HG03280 (cell line): ENCODE results near the gene ARHGEF2.

ENCODE experiments used
- ATAC-seq: cut with Tn5 transposase; IDR thresholded peaks from one replicate; pipeline ENCODE4 v1.9.1; 2021; ENCODE audit warnings: mild to moderate bottlenecking, moderate library complexity; ENCODE audit not compliant: unreplicated experiment

ARHGEF2 gene

GRCh38 chr1:155978325-155978972 lies at the start of gene ARHGEF2:
Gene ARHGEF2 (minus strand): TSS chr1:155978547. CDS start chr1:155978427, 120 bp downstream.
- ATAC-seq = peak; percentile 53

- ATAC-seq = no peak
Observed at GRCh38 chr1:156026588-156026987, 48.2 kb upstream of the ARHGEF2 start.

DNA sequence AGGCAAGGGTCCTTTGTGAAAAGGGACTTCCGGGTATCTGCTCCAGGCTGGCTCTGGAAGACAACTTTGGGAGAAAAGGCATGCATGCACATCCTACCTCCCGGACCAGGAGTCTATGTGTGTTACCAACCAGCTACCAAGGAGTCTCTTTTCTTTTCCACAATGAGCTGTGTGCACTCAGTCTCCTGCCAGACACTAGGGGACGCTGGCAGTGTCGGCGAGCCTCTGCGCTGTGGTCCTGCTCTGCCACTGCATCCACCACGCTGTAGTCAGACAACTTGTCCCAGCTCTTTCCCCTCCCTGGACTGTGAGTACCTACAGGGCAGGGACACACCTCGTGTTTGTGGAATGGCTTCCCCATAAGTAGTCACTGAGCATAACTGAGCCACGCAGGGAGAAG lies 47.5 kb upstream of the ARHGEF2 start:
- ATAC-seq = peak; percentile 55

DNA sequence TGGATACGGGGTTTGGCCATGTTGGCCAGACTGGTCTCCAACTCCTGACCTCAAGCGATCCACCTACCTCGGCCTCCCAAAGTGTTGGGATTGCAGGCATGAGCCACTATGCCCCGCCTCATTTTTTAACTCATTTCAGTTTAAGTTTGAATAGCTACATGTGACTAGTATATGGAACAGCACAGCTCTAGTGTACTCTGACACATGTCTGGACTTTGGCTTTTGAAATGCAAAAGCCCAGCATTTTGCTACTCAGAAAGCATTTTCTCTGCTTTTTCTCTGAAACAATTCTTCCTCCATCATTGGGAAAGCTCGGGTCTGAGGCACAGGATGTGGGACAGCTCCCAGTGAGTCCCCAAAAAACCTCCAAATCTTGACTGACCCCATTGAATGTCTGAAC lies 46.5 kb upstream of the ARHGEF2 start:
- ATAC-seq = no peak

GRCh38 chr1:156021954-156022353 lies 43.6 kb upstream of the ARHGEF2 start:
- no peak for ATAC-seq

DNA sequence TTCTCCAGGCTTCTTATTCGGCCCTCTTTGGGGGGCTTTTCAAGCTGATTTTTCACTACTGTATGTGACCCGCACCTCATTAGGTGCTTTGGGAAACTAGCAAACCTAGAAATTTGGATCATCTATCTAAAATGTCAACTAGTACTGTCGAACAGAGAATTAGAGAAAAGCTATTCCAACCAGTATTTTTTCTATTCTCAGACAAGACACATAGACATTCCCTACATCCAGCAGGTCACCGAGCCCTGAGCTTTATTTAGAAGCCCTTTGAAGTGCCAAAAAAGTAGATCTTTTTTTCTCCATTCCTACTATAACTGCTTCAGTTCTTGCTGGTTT lies 42.7 kb upstream of the ARHGEF2 start:
- no peak for ATAC-seq

GRCh38 chr1:156020293-156021092 lies 42.1 kb upstream of the ARHGEF2 start, which contains the start of gene SSR2:
Gene SSR2 (minus strand): TSS chr1:156020951. CDS start chr1:156020167, 784 bp downstream.
- peak; percentile 98 for ATAC-seq

GRCh38 chr1:156019946-156020292 lies 41.6 kb upstream of the ARHGEF2 start:
- no peak for ATAC-seq

DNA sequence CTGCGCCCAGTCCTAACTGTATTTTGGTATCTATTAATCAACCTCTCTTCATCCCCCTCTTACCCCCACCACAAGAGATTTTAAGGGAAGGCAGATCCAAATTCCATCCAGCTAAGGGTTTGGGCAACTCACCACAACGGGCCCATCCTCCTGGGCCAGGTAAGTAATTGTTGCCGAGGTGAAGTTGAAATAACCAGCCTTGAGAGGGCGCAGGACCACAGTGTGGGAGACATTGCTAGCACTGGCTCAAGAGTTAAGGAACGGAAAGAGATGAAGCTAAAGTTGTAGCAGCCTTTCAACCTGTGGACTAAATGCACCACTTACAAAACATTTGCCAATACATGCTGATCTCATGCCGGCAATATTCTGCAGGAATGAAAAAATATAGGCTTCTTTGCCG lies 36.5 kb upstream of the ARHGEF2 start:
- ATAC-seq = no peak

DNA sequence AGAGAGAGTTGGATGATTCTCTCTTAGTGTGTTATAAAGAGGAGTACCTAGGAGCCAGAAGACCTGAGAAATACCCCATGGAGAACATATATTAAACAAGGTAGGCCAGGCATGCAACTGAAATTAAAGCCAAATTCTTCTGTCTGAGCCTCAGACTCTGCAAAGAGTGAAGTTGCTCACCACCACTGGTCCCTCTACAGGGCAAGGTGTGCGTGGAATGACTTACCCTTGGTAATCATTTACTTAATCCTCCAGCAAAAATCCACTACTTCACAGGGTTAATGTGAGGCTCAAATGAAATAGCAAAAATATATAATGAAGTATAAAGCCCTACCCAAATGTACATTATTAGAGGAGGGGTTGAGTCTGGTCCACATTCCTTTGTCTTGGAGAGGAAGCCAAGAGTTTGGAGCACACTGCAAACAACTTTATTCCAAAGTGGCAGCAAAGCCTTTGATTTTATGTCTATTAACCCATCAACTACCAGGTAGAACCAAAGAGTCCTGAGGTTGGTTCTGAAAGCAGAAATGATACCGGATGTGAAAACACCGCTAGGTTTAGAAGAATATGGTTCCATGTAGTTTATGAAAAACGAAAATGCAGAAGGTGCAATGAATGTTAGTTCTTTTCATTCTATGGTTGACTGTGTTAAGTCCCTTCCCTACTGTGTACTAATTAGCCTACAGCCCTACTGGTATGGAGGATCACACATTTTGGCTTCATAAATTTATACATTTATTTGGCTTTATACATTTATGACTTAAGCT lies 33.9 kb upstream of the ARHGEF2 start:
- ATAC-seq = peak; percentile 77

DNA sequence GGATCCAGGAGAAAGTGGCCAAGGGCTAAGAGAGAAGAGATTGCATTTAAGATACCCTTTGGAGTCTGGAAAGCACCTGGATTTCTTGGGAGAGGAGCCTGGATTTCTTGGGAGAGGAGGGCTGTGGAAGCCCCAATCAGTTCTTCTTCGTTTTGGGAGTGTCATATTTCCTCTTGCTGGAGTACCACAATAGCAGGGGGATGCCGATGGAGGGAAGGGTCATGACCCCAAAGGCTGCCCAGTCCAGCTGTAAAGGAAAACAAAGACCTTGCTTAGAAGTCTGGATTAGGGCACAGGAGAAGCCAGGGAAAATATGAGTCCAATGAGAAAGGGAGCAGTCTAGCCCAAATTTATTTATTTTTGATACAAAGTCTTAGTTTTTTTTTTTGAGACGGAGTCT lies 31.1 kb upstream of the ARHGEF2 start:
- ATAC-seq = no peak

DNA sequence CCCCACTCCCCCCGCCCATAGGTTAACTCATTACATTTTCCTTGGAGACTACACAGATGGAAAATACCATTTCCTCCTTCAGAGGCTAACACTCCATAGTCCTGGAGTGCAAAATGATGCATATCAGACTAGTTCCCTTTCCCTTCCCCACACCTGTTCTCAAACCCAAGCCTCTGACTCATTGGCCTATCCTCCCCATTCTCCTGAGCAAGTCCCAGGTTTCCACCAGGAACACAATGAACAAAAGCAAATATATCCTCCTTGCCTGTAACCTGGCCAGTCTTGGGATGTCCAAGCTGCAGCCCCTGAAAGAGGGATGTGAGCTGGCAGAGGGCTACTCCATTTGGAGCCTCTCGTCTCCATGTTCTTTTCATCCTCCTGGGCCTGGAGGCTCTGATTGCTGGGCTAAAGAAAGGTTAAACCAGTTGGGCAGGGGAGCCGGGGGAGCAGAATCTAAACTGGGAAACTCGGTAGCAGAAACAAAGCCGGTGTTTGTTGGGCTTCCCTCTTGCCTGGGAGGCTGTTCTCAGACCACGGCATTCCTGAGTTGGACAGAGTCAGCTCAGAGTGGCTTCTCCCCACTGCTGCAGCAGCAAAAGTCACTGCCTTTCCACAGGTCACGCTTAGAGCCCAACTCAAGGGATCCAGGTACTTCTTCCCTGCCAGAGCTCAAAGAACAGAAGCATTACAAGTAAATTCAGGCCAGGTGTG lies 28.5 kb upstream of the ARHGEF2 start:
- no peak for ATAC-seq

- ATAC-seq = no peak
Observed at GRCh38 chr1:156004843-156005584, 26.7 kb upstream of the ARHGEF2 start.

DNA sequence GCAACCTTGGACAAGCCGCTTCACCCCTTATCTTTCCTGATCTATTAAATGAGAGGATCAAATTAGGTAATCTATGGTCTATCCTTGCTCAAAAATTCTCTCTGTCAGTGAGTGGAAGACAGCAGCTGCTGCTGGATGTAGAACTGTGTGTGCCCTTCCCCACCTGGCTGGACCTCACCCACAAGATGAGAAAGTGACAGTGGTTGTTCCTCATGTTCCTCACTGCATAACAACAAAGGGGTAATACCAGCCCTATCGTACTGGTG lies 25.5 kb upstream of the ARHGEF2 start:
- ATAC-seq = no peak

DNA sequence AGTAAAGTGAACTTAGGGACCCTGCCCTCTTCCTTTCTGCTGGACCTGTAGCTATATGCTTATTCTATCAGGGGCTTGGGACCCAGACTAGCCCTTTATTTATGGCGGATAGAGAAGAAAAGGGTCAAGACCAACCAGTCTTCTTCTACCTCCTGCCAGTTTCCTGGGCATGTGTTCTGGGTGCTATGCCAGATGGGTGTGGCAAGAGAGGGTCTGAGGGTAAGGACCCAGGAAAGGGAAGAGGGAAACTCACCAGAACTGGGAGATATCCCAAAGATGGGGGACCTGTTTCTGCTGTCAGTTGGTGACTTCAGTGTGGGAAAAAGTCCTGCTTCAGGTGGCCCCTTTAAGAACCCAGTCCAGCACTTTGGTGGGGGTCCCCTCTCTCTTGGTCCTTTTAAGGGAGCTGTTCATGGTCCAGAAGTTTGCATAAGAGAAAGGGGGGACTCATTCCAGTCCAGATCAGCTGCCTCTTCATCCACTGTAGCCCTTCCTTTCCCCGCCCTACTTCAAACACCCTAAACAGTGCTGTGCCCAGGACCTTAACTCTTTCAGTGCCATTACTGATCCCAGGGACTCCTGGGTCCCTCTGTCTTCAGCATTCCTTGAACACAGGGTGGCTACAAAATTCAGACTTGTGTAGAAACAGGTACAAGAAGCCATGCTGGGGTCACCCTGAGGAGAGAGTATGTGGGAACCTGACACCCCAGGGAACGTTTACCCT lies 24.0 kb upstream of the ARHGEF2 start:
- no peak for ATAC-seq

GRCh38 chr1:156001662-156002171 lies 23.4 kb upstream of the ARHGEF2 start:
- ATAC-seq = no peak

DNA sequence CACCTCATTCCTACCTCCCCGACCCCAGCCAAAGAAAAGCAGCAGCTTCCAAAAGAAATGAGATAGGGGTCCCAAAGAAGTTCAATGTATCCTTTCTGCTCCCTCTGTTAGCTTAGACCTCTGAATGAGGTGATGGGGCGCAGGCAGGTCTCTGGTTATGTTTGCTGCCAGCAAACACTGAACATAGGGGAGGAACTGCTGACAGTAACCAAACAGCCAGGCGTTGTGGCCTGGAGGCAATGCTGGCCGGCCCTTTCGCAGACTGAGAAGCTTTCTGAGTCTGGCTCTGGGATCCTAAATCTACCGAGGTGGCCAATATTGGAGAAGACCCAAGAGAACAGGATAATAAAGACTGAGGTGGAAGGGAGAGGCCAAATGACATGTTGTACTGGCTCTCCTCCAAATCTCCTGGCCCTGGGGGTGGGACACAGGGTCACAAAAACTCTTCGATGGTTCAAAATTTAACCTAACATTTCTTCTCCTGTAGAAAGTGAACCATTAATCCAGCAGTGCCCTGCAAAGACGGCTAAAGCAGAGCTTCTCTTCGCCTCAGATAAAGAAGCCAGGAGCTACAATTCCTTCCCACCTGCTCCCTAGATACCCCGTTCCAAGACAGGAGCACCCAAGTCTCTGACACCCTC lies 22.8 kb upstream of the ARHGEF2 start:
- ATAC-seq = no peak

- no peak for ATAC-seq
Observed at GRCh38 chr1:155999964-156000363, 21.6 kb upstream of the ARHGEF2 start.

DNA sequence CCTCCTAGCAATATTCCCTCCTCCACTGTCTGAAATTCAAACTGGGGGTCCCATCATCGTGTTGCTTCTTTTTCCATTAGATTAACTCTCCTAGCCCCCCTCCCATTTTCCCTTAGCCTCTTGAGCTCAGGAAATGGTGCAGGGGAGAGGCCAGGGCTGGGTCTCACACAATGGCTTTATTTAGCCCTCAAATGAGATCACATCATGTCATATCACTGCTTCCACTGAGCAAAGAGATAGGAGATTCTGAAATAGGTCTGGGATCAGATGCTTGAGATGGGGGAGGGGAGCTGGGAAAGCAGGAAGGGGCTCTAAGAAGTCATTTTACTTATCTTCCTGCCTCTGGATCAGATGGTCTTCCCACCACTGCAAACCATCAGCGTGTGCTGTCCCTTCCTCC lies 17.8 kb upstream of the ARHGEF2 start:
- no peak for ATAC-seq
